GM19395 (cell line): Measurements from ENCODE around the gene BAD.

Experiments
- ATAC-seq: cut with Tn5 transposase; IDR thresholded peaks from one replicate; pipeline ENCODE4 v1.9.1; 2021; ENCODE audit warnings: mild to moderate bottlenecking, moderate library complexity; ENCODE audit not compliant: unreplicated experiment

The BAD gene

DNA sequence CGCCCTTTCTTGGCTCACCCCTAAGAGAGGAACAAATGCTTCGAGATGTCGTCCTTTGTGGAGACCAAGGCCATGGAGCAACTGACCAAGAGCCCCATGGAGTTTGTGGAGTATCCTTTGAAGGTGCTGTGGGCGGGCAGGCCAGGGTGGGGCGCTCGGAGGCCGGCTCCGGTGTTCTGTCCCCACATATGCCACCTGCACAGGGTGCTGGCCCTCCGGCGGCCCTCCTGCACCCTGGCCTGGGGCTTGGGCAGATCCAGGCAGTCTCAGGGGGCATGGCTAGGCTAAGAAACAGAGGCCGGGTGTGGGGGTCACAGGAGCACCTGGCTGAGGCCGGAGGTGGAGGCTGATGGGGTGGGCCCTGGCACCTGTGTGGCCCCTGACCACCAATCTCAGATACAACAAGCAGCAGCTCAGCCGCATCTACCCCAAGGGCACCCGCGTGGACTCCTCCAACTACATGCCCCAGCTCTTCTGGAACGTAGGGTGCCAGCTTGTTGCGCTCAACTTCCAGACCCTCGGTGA lies 22.8 kb downstream of the BAD start:
- ATAC-seq: no peak

GRCh38 chr11:64260147-64260708 lies 24.2 kb downstream of the BAD start:
- no peak for ATAC-seq

GRCh38 chr11:64259533-64260067 lies 24.9 kb downstream of the BAD start:
- ATAC-seq: no peak

- no peak for ATAC-seq
Observed at GRCh38 chr11:64258946-64259532, 25.4 kb downstream of the BAD start.

DNA sequence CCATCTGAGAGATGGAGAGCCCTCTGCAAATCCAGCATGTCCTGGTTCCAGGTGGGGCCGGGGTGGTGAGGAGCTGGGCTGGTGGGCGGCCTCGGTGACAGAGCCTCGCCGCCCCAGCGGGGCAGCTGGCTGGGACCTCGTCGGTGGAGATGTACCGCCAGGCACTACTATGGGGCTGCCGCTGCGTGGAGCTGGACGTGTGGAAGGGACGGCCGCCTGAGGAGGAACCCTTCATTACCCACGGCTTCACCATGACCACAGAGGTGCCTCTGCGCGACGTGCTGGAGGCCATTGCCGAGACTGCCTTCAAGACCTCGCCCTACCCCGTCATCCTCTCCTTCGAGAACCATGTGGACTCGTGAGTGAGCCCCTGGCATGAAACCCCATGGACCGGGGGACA lies 26.1 kb downstream of the BAD start:
- ATAC-seq: no peak

- ATAC-seq: no peak
Observed at GRCh38 chr11:64256300-64256699, 28.2 kb downstream of the BAD start.

DNA sequence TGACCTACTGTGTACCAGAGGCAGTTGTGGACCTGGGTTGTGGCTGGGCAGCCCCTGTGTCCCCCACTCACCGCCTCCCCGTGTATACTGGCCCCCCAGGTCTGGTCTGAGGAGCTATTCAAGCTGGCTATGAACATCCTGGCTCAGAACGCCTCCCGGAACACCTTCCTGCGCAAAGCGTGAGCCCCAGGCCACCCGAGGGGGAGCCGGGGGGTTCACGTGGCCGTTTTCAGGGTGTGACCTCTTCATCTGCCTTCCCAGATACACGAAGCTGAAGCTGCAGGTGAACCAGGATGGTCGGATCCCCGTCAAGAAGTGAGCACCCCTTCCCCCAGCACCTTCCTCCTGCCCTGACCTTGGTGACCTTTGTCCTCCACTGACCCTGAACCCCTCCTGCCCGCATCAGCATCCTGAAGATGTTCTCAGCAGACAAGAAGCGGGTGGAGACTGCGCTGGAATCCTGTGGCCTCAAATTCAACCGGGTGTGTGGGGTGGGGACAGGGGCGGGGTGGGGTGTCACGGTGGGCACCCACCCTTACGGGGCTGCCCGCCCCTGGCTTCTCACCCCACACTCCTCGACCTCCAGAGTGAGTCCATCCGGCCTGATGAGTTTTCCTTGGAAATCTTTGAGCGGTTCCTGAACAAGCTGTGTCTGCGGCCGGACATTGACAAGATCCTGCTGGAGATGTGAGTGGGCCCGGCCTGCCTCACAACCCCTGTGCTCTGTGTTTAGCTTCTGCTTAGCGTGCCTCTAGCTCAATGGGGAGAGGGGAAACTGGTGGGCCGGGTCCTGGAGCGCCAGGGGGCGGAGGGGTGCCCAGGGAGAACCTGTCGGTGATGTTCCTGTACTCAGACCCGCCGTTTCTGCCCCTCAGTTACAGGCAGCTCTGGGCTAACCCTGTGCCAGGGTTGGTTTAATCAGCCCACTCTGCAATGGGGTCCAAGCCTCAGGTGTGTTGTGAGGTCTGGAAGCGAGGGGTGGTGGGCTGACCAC lies 29.0 kb downstream of the BAD start:
- ATAC-seq: no peak

GRCh38 chr11:64254326-64254725 lies 30.1 kb downstream of the BAD start:
- no peak for ATAC-seq

DNA sequence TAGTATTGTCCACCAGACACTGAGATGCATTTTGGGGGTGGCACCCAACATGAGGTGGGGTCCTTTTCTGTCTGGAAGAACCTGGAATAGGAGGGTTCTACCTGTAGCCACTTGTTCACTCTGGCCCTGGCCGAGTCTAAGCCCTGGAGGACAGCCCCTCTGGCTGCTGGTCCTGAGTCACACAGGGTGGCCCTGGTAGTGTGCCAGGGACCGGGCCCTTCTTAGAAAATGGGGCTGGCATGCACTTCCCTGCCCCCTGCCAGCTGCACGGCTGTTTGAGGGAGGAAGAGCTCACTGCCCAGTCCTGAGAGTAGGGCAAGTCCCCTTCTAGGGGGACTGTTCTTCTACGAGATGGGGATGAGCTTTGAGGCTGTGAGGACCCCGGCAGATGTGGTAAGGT lies 31.0 kb downstream of the BAD start:
- no peak for ATAC-seq

DNA sequence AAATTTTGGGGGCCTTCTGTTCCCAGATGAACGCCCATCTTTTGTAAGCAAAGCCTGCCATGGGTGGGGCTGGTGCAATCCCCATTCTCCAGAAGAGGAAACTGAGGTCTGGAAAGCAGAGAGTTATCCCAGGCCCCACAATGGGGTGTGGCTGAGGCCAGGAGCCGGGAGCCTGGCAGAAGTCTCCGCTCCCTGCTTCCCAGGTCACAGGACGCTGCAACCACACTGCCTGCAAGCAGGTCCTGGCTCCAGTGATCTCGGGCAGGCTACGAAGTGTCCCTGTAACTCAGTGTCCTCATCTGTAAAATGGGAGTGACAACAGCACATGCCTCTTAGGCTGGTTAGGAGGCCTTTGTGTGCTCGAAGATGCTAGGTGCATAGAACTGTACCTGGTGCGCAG lies 31.4 kb downstream of the BAD start:
- no peak for ATAC-seq

DNA sequence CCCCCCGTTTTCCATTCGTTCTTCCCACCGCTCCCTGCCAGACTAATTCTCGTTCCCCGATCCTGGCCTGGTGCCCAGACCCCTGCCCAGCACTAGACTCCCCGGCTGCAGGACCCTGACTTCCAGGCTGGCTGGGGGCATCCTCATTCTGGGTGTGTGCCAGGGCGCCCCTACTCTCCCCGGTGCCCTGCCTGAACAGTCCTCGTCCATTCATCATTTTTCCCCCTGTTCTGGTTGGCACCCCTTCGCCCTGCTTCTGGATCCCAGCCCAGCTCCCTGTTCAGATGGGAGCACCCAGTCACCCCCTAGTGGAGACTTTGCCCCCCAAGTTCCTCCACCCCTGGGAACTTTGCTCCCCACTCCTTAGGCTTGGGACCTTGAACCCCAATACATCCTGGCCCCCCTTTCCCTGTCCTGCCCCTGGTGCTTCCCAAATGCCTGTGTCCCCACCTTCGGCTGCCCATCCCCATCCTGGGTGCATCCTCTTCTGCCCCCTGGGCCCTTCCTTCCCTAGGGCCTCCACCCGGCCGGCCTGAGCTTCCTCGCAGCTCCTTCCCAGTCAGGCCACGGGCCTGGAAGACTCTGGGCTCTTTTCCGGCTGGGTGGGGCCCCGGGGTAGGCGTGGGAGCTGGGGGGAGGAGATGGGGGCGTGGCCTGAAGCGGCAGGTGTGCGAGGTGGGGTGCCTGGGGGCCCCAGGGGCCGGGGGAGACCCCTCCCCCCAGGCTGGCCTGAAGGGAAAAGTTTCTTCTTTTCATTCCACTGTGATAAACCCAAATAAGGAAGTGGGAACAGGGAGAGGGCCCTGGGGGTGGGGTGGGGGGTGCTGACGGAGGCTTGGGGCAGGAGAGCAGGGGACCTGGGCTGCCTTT lies 32.2 kb downstream of the BAD start:
- ATAC-seq: no peak

GRCh38 chr11:64251753-64252002 lies 32.8 kb downstream of the BAD start:
- no peak for ATAC-seq

- no peak for ATAC-seq
Observed at GRCh38 chr11:64251016-64251752, 33.3 kb downstream of the BAD start, which contains the start of gene PLCB3. TSS of gene PLCB3 (plus strand) at chr11:64251530. CDS start at chr11:64251650, 120 bp downstream.

DNA sequence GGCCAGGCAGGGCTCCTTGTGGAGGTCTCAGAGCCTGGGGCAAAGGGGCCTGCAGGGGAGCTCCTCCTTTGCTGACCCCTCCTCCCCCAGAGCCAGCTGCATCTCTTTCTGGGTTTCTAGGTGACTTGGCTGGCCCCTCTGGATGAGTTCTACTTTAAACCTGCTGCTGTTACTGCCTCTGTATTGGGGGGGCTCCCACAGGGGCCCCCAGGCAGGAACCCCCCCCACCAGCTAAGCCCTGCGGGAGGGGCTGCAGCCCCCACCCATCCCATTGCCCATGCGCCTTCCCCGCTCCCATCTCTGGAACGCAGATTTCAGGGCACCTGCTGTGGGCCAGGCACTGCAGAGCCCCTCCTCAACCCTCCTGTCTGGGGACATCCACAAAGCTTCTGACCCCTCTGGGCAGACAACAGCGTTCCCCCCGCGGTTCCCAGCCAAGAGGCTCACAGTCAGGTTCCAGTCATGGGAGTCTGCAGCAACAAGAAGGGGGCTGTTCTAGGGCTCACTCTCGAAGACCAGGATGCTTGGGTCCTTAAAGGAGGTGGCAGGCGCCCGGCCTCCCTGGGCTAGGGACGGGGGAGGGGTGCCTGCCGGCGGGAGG lies 34.0 kb downstream of the BAD start:
- ATAC-seq: no peak

GRCh38 chr11:64249563-64250414 lies 34.7 kb downstream of the BAD start:
- ATAC-seq: no peak

DNA sequence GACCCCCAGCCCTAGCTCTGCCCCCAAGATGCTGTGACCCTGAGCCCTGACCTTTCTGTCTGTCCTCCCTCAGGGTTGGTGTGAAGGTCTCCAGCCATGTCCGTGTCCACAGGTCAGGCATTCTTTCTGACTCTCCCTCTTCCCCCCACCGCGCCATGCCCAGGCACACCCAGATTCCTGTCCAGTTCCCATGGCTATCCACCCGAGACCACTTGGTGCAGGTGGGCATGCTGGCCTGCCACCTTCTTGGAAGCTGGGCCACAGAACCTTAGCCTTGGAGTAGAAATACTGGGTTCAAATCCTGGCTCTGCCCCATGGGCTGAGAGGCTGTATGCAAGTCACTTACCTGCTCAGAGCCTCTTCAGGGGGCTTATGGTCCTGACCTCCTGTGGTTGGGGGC lies 35.4 kb downstream of the BAD start:
- ATAC-seq: no peak

GRCh38 chr11:64248578-64248977 lies 35.9 kb downstream of the BAD start:
- no peak for ATAC-seq

DNA sequence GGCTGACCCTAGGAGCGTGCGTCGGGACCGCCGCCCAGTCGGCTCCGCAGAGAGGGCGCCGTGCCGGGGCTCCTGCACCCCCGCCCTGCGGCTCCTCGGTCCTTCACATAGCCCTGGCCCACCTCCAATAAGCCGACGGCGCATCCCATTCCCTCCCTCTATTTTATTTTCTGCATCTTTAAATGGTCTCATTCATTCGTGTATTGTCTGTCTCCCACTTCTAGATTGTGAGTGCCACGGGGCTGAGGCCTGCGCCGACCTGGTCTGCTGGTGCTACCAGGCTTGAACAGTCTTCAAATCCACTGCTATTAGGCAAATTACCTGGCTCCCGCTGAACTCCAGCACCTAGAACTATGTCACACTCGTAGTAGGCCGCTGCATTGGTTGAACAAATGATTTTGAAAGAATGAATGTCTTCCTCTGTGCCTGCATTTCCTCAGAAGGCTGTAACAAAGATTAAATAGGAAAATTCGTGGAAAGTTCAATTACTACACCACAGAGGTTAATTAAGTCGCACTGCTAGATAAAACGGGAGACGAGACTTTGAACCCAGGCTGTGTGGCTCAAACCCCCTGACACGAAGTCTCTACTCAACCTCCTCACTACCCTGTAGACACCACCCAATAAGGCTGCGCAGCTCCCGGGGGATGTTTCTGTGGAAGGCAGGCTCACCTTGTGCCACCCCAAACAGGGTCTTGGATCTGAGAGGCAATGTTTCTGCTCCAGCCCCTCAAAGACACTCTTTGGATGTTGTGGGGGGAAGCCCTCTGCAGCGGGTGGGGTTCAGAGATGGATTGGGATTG lies 36.5 kb downstream of the BAD start:
- ATAC-seq: no peak
